Rectal smooth muscle tissue (tissue), 1 donor: Measurements from ENCODE around the gene CPD.
"Not testable (repeated sequence)": the region's sequence is repeated elsewhere in the genome, so short reads cannot be mapped to it uniquely, and the experiment has no call there.

Source experiments
- H3K27ac ChIP-seq: one replicate; pipeline ENCODE4 v1.7.0; 2013; ENCODE audit warnings: low read depth, low read length, inconsistent platforms
- H3K27me3 ChIP-seq: one replicate; pipeline ENCODE4 v1.7.0; 2013; ENCODE audit warnings: low read length; ENCODE audit not compliant: control insufficient read depth, insufficient read depth
- H3K36me3 ChIP-seq: one replicate; pipeline ENCODE4 v1.7.0; 2013; ENCODE audit warnings: low read length; ENCODE audit not compliant: control insufficient read depth, insufficient read depth
- H3K4me1 ChIP-seq: one replicate; pipeline ENCODE4 v1.7.0; 2013; ENCODE audit warnings: low read length; ENCODE audit not compliant: control insufficient read depth, insufficient read depth
- H3K4me3 ChIP-seq: one replicate; pipeline ENCODE4 v1.7.0; 2013; ENCODE audit warnings: low read length
- H3K9ac ChIP-seq: one replicate; pipeline ENCODE4 v1.7.0; 2013; ENCODE audit warnings: low read length

The CPD gene

DNA sequence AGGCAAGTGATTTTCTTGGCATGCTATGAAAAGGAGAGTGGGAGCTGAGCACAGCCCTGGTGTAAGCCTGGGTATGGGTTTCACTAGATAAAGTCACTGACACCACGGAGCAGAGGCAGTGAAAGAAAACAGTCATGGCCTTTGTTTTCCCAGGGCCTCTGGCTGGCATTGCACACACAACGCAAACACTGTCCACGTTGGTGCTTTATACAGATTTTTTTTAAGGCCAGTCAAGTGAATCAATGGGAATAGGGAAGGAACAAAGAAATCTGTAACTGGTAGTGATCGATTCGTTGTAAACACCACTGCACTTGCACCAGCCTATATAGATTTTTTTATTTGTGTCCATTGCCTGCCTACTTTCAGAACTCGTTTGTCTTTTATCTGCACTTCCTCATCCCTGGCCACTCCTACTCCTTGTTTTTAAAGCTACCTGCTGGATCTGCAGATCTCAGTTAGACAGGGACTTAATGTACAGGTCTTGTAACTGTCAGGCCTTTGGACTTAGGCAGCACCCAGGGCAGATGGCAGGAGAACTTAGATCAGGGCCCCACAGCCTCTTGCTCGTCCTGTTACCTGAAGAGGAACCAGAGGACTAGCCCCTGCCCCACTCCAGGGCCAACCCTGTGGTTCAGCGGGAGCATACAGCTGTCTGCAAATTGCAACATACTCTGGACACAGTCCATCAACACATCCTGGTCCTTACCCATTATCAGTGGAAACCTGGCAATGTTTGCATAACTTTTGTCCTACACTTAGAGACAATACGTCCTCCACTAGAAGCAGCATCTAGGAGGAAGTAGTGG, 34.2 kb upstream of the CPD start:
- H3K27me3 ChIP-seq = no peaks in the 10 kb centered on the region
- no peaks in the 10 kb centered on the region for H3K36me3 ChIP-seq
- H3K9ac ChIP-seq = peak overlapping the region; percentile 11
- H3K4me3 ChIP-seq = no peak overlapping the region
- no peaks in the 10 kb centered on the region for H3K4me1 ChIP-seq
- no peak overlapping the region for H3K27ac ChIP-seq

DNA sequence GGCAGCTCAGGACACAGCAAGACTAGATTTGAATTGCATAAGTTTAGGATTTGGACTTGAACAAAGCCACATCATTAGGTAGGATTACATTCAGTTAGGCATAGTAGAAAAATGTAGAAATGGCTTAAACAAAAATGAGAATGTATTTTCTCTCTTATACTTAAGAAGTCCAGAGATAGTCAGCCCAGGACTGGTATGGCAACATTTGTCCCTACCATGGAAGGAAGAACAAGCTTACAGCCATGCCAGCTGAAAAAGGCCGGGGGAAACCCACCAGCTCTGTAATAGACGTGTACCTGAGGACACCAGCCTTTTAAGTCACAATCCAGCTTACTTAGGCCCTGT, 33.7 kb upstream of the CPD start:
- Histone ChIP-seq H3K9ac (no peak overlapping the region), H3K4me1 (no peaks in the 10 kb centered on the region), H3K27me3 (no peaks in the 10 kb centered on the region), H3K27ac (no peak overlapping the region), H3K4me3 (no peak overlapping the region), H3K36me3 (no peaks in the 10 kb centered on the region)

DNA sequence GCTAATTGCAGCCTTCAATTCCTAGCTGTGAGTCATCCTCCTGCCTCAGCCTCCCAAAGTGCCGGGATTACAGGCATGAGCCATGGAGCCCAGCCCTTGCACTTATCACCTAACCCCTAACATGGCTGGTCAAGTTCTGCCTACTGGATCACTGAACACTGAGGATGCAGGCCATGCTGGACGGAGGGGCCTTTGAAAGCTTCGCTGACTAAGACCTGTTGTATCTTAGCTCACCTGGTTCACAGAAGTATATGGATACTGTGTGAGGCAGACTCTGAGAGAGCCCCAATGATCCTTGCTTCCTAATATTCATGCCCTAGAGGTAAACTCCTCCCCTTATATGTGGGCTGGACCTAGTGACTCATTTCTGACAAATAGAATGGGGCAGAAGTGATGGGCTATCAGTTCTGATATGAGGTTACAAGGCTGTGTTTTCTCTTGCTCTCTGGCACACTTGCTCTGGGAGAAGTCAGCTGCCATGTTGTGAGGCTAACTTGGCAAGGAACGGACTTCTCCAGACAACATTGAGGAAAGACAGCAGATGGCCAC, 33.1 kb upstream of the CPD start:
- H3K36me3 ChIP-seq = no peaks in the 10 kb centered on the region
- H3K27me3 ChIP-seq = no peaks in the 10 kb centered on the region
- no peak overlapping the region for H3K9ac ChIP-seq
- H3K4me1 ChIP-seq = no peaks in the 10 kb centered on the region
- H3K27ac ChIP-seq = no peak overlapping the region
- no peak overlapping the region for H3K4me3 ChIP-seq

DNA sequence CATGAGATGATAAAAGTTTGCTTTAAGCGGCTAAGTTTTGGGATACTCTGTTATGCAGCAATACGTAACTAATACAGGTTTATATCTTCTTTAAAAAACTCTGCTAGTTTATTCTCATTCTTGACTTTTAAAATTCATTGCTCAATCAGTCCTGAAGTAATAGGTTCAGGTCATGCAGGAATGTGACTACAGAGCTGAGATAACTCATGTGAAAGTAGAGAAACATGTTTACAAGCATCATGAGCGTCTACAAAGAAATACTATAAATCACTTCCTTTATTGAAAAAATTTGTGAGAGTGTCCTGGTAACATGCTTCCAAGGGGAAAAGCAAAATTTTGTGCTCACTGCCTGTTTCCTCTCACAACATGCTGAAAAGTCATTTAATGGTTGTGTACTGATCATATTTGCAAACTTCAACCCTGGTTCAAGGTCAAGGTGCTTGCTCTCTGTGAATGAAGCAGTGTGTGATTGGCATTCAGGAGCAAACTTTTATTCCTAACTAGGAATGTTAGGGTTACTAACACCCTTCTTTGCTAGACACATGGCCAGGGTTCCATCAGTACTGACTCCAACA, 32.4 kb upstream of the CPD start:
- Histone ChIP-seq H3K4me3 (no peak overlapping the region), H3K27me3 (no peaks in the 10 kb centered on the region), H3K36me3 (no peaks in the 10 kb centered on the region), H3K27ac (no peak overlapping the region), H3K9ac (no peak overlapping the region), H3K4me1 (no peaks in the 10 kb centered on the region)

DNA sequence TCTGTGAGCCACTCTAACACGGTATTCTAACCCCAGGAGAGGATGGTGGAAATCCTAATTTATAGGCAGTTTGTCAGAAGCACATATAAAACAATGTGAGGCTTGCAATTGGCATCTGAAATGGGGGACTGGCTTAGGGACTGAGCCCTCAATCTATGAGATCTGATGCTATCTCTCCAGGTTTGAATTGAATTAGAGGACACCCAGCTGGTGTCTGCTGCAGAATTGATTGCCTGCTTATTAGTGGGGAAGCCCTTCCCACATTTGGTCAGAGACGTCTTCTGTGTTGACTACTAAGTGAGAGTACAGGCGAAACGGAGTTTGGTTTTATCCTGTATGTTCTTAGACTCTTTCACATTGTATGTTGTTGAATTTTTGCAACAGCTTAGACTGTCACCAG, 31.2 kb upstream of the CPD start:
- Histone ChIP-seq H3K27ac (no peak overlapping the region), H3K4me3 (no peak overlapping the region), H3K9ac (no peak overlapping the region), H3K36me3 (no peaks in the 10 kb centered on the region), H3K4me1 (no peaks in the 10 kb centered on the region), H3K27me3 (no peaks in the 10 kb centered on the region)

DNA sequence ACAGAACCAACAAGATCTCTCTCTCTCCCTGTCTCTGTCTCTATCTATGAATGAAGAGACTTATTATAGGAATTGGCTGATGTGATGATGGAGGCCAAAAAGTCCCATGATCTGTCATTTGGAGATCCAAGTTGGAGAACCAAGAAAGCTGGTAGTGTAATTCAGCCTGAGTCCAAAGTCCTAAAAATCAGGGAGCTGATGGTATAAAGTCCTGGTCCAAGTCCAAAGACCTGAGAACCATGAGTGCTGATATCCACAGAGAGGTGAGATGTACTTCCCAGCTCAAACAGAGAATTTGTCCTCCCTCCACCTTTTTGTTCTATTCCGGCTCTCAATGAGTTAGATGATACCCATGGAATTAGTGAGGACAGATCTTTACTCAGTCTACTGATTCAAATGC, 29.5 kb upstream of the CPD start:
- Histone ChIP-seq H3K4me1 (no peaks in the 10 kb centered on the region), H3K9ac (no peak overlapping the region), H3K4me3 (no peak overlapping the region), H3K27me3 (no peaks in the 10 kb centered on the region), H3K36me3 (no peaks in the 10 kb centered on the region), H3K27ac (no peak overlapping the region)

DNA sequence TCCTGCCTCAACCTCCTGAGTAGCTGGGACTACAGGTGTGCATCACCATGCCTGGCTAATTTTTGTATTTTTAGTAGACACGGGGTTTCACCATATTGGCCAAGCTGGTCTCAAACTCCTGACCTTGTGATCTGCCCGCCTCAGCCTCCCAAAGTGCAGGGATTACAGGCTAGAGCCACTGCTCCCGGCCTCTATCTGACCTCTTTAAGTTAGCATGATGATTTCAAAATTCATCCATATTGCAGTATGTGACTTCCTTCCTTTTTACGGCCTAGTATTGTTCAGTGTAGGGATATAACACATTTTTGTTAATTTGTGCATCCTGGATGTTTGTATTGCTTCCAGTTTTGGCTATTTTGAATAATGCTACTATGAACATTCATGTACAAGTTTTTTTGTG, 27.5 kb upstream of the CPD start:
- H3K36me3 ChIP-seq, H3K4me3 ChIP-seq, H3K27ac ChIP-seq, H3K9ac ChIP-seq, H3K4me1 ChIP-seq, H3K27me3 ChIP-seq: not testable (repeated sequence)

DNA sequence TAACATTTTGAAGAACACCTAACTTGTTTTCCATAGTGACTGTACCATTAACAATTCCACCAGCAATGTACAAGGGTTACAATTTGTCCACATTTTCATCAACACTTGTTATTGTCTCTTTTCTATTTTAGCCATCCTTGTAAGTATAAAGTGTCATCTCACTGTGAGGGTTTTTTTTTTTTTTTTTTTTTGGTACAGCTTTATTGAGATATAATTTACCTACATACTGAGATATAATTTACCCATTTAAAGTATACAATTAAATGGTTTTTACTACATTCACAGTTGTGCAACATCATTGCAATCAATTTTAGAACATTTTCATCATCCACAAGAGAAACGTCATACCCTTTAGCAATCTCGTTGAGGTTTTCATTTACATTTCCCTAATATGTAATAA, 27.0 kb upstream of the CPD start:
- H3K27ac ChIP-seq = no peak overlapping the region
- no peaks in the 10 kb centered on the region for H3K27me3 ChIP-seq
- H3K4me1 ChIP-seq = no peaks in the 10 kb centered on the region
- H3K4me3 ChIP-seq = no peak overlapping the region
- H3K9ac ChIP-seq = no peak overlapping the region
- no peaks in the 10 kb centered on the region for H3K36me3 ChIP-seq

DNA sequence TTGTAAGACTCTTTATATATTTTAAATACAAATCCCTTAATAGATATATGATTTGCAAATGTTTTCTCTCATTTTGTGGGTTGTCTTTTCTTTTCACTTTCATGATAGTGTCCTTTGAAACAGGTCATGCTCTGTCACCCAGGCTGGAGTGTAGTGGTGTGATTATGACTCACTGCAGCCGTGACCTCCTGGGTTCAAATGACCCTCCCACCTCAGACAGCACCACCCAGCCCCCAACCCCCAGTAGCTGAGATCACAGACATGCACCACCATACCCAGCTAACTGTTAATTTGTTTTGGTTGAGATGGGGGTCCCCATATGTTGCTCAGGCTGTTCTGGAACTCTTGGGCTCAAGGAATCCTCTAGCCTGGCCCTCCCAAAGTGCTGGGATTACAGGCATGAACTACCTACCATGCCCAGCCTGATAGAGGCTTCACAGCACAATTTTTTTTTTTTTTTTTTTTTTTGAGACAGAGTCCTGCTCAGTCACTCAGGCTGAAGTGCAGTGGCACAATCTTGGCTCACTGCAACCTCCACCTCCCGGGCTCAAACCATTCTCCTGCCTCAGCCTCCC, 26.4 kb upstream of the CPD start:
- Histone ChIP-seq H3K4me1 (no peaks in the 10 kb centered on the region), H3K27ac (no peak overlapping the region)

DNA sequence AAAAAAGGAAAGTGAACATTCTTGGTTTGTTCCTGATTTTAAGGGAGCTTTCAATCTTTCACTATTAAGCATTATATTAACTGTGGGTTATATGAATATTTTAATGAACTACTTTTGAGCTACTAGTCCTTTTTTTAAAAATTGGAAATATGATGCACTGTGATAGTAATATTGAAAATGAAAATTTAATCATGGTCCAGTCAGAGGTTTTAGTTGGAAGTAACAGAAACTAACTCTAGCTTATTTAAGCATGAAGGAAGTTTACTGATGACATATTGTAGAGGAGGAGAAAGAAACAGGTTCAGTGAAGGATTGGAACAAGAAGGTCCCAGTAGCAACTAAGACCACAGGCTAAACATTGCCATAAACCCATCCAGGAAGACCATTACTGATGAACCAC, 24.0 kb upstream of the CPD start:
- no peak overlapping the region for H3K9ac ChIP-seq
- no peak overlapping the region for H3K27ac ChIP-seq
- H3K4me3 ChIP-seq = no peak overlapping the region
- no peaks in the 10 kb centered on the region for H3K36me3 ChIP-seq
- H3K27me3 ChIP-seq = no peaks in the 10 kb centered on the region
- H3K4me1 ChIP-seq = no peaks in the 10 kb centered on the region

More for the DNA sequence above, 26.4 kb upstream of the CPD start:
- Histone ChIP-seq H3K4me3 (no peak overlapping the region), H3K9ac (no peak overlapping the region), H3K27me3 (no peaks in the 10 kb centered on the region), H3K36me3 (no peaks in the 10 kb centered on the region)

DNA sequence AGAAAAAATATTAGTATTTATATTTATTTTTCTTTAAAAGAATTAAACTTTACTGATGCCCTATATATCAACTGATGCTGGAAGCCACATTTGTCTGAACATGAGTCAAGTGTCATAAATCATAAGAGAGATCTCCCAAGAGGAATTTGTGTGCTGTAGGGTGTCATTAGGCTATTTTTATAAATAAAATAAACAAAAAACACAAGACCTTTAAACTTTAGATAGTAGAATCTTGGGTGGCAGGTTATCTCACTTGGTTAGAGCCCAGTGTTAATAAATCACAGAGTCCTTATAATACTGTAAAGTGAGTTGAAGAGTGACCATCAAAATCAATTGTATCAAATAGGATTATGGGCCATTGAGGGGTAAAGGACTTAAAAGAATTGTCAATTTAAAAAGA, 21.3 kb upstream of the CPD start:
- Histone ChIP-seq H3K9ac (no peak overlapping the region), H3K27ac (no peak overlapping the region), H3K36me3 (no peaks in the 10 kb centered on the region), H3K4me3 (no peak overlapping the region), H3K27me3 (no peaks in the 10 kb centered on the region), H3K4me1 (no peaks in the 10 kb centered on the region)

DNA sequence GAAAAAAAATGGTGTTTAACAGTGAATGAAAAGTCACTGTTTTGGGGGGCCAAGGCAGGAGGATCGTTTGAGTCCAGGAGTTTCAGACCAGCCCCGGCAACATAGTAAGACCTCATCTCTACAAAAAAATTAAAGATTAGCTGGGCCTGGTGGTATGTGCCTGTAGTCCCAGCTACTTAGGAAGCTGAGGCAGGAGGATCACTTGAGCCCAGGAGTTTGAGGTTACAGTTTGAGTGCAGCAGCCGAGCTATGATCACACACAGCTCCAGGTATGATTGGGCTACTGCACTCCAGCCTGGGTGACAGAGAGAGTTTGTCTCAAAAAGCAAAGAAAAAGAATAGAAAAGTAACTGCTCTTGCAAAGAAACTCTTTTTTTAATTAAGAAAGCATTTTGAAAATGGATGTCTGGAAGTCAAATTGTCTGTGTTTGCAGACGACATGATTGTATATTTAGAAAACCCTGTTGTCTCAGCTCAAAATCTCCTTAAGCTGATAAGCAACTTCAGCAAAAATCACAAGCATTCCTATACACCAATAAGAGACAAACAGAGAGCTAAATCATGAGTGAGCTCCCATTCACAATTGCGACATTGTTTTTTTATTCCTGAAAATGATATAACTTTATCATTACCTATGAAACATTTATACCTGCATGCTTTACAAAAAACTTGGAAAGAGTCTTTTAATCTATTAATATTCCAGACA, 20.5 kb upstream of the CPD start:
- H3K27ac ChIP-seq = no peak overlapping the region
- H3K27me3 ChIP-seq = no peaks in the 10 kb centered on the region
- no peaks in the 10 kb centered on the region for H3K4me1 ChIP-seq
- H3K4me3 ChIP-seq = no peak overlapping the region
- H3K36me3 ChIP-seq = no peaks in the 10 kb centered on the region
- no peak overlapping the region for H3K9ac ChIP-seq
